Heart left ventricle (tissue), 16 donors: Measurements from ENCODE around the gene MINDY2. TPM values are rescaled to one million over a fixed set of nuclear protein-coding genes. Genes with fewer than 3 reads are reported as not detected.

Source experiments
- ATAC-seq, 4 donors: fragments of 200-7000 bp; cut with Tn5 transposase; one replicate each; pipeline ENCODE4 v1.9.1; 2020 to 2022; ENCODE audit warnings: moderate library complexity in 4 of 4, mild to moderate bottlenecking in 3 of 4, moderate number of reproducible peaks in 1 of 4
- DNase-seq, 5 donors: peaks; one replicate each; pipeline ENCODE4 v3.0.0-alpha.2; 2020
- H3K27ac ChIP-seq, 12 donors: fragments of 200-600 bp; sonication (generic) in 4 of 12; one replicate each; pipeline versions ENCODE4 v1.5.0 to v1.8.0; 2016 to 2022; ENCODE audit warnings: mild to moderate bottlenecking in 2 of 12
- H3K27me3 ChIP-seq, 9 donors: fragments of 200-600 bp; sonication (generic) in 2 of 9; one replicate each; pipeline versions ENCODE4 v1.5.1 to v1.8.0; 2016 to 2022; ENCODE audit warnings: mild to moderate bottlenecking in 3 of 9
- H3K36me3 ChIP-seq, 9 donors: fragments of 200-600 bp; sonication (generic) in 2 of 9; one replicate each; pipeline versions ENCODE4 v1.5.0 to v1.8.0; 2018 to 2022; ENCODE audit warnings: mild to moderate bottlenecking in 2 of 9
- H3K4me1 ChIP-seq, 12 donors: fragments of 200-600 bp; sonication (generic) in 4 of 12; one replicate each; pipeline versions ENCODE4 v1.5.0 to v1.8.0; 2016 to 2022; ENCODE audit warnings: mild to moderate bottlenecking in 3 of 12
- H3K4me3 ChIP-seq, 12 donors: fragments of 200-600 bp; sonication (generic) in 4 of 12; one replicate each; pipeline versions ENCODE4 v1.5.0 to v1.8.0; 2017 to 2022; ENCODE audit warnings: mild to moderate bottlenecking in 9 of 12, moderate library complexity in 4 of 12
- H3K9me3 ChIP-seq, 12 donors: fragments of 200-600 bp; sonication (generic) in 4 of 12; one replicate each; pipeline versions ENCODE4 v1.5.0 to v1.8.0; 2016 to 2022; ENCODE audit warnings: mild to moderate bottlenecking in 1 of 12
- POLR2A ChIP-seq, 2 donors: fragments of 450-650 bp; IDR thresholded peaks; one replicate each; pipeline ENCODE4 v1.6.1; 2017; ENCODE audit warnings: antibody characterized with exemption in 2 of 2, mild to moderate bottlenecking in 2 of 2, moderate library complexity in 2 of 2
- WGBS, 4 donors: extraction: QIAGEN DNeasy Blood & Tissue Kit in 2 of 4; methylation state at CpG; one replicate each; pipeline versions ENCODE4 v1.1.5 to v1.1.7; 2013 to 2018; 5-methylcytosine and 5-hydroxymethylcytosine counted together
- intact Hi-C, 10 donors: fragments of 100-400 bp; cut with DNase I; formaldehyde crosslinking; loops; one replicate each; pipeline versions ENCODE4 v1.11.1 to v1.14.2; 2022
- polyA plus RNA-seq, 2 donors: library from polyadenylated mRNA; stranded (reverse); fragments of 200-250 nt; gene quantifications; one replicate each; pipeline ENCODE4 v1.2.3, GENCODE V29; 2013
- total RNA-seq, 9 donors: library from RNA; depleted of rRNA in 2 of 9; stranded (reverse); fragments of >200 nt in 2 of 9; fragmentation: NEBNext Ultra II Directional in 3 of 9; extraction: Animal tissue kit (Norgen Biotek cat#: 25700) in 3 of 9; gene quantifications; one replicate each; pipeline versions ENCODE4 v1.1.0 to v1.2.4, GENCODE V29; 2016 to 2023
- TF ChIP-seq, protein P1 (sequence below), 12 donors: fragments of 200-600 bp; sonication (generic) in 4 of 12; IDR thresholded peaks; one replicate each; pipeline versions ENCODE4 v1.5.0 to v1.8.0; 2018 to 2022; ENCODE audit warnings: antibody characterized with exemption in 12 of 12, mild to moderate bottlenecking in 5 of 12
- donor health status: ischemic (EF 13 %, LVEDD 7.1; RV severe dilation, severe dysfunction).
- donor health status: healthy with polysubstance abuse.
- donor health status: DM: no; HTN: yes; CAD: no.
- donor health status: DM: no; HTN: no; CAD: no.
- donor health status: ischemic (EF 25% LVEDD 6.9; RV normal size, moderate dysfunction).
- donor health status: ischemic (EF 25% LVEDD 5.7; RV mildly dilated, moderate dysfunction).
- donor health status: healthy.
- donor health status: DM: yes; HTN: yes; CAD: no.
- donor health status: ischemic (EF 35%, LVEDD 5.7; RV mildly dilated, moderate dysfunction).
- donor health status: nonischemic (EF 11% LVEDD 7.7; RV severe dilation, severe dysfunction).
- donor health status: DM: yes; HTN: yes; CAD: no.
- donor health status: PGD.
- donor health status: ischemic (EF 29% LVEDD 5.4; RV normal size, mild dysfunction).
- donor health status: nonischemic (EF 23%, LVEDD 6.1; RV moderate dilation, normal function).

MINDY2 gene
- total and polyA plus RNA-seq, 11 donors = 9.4 to 31.8 (median 25.3) TPM

- no peak overlapping the region for H3K4me3 ChIP-seq
- H3K27ac ChIP-seq = no peak overlapping the region
- intact Hi-C loops = no loop called here
- no peaks in the 10 kb centered on the region for H3K27me3 ChIP-seq
- ATAC-seq (no peak), DNase-seq (no peak)
- H3K36me3 ChIP-seq = peaks cover 0 to 91% (median 72%) of the 10 kb centered on the region in 9 donors
- H3K9me3 ChIP-seq = no peaks in the 10 kb centered on the region
- TF ChIP-seq POLR2A (IDR thresholded peaks at IDR 0.05) = no peak
- TF ChIP-seq, protein P1, sequence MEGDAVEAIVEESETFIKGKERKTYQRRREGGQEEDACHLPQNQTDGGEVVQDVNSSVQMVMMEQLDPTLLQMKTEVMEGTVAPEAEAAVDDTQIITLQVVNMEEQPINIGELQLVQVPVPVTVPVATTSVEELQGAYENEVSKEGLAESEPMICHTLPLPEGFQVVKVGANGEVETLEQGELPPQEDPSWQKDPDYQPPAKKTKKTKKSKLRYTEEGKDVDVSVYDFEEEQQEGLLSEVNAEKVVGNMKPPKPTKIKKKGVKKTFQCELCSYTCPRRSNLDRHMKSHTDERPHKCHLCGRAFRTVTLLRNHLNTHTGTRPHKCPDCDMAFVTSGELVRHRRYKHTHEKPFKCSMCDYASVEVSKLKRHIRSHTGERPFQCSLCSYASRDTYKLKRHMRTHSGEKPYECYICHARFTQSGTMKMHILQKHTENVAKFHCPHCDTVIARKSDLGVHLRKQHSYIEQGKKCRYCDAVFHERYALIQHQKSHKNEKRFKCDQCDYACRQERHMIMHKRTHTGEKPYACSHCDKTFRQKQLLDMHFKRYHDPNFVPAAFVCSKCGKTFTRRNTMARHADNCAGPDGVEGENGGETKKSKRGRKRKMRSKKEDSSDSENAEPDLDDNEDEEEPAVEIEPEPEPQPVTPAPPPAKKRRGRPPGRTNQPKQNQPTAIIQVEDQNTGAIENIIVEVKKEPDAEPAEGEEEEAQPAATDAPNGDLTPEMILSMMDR (IDR thresholded peaks at IDR 0.05) = no peak
- peaks cover 0 to 15% (median 2%) of the 10 kb centered on the region in 12 donors for H3K4me1 ChIP-seq
- 93 to 97% (median 95%) methylated on average over 4 of the region's 4 CpGs for WGBS, 4 donors
These were observed 139.4 kb downstream of the MINDY2 start for GRCh38 chr15:58910456-58910855.

Other genes with a start within 250 kb of the MINDY2 start
- gene ADAM10, start 21.6 kb upstream of the MINDY2 start, total RNA-seq = 100 to 1,000 TPM in 1 of 9 donors, 10 to 100 TPM in 8; 32.9 to 128 (median 74.8) TPM
- gene ADAM10, start 21.6 kb upstream of the MINDY2 start, polyA plus RNA-seq = 10 to 100 TPM in 1 of 2 donors, 1 to 10 TPM in 1; 8.4 to 45.0 TPM
- 10 to 100 TPM; 42.0 to 68.2 (median 48.1) TPM for gene SLTM, start 162.4 kb downstream of the MINDY2 start, total RNA-seq
- 10 to 100 TPM; 41.9 to 51.7 TPM for gene SLTM, start 162.4 kb downstream of the MINDY2 start, polyA plus RNA-seq
- 10 to 100 TPM; 11.1 to 29.1 (median 22.2) TPM for gene RNF111, start 216.4 kb downstream of the MINDY2 start, total RNA-seq
- 10 to 100 TPM in 1 of 2 donors, 1 to 10 TPM in 1; 5.9 to 11.0 TPM for gene RNF111, start 216.4 kb downstream of the MINDY2 start, polyA plus RNA-seq